Measurements from ENCODE around the gene FHL5. TPM values are rescaled to one million over a fixed set of nuclear protein-coding genes. Genes with fewer than 3 reads are reported as not detected.

Gene FHL5
- total RNA-seq, 4 donors from 2014 or later, result 11.4 to 36.3 (median 12.1) TPM

- Histone ChIP-seq H3K36me3 (no peaks in the 10 kb centered on the region), H3K27ac (no peak overlapping the region), H3K27me3 (no peaks in the 10 kb centered on the region), H3K9me3 (peaks cover 0 to 29% (median 0%) of the 10 kb centered on the region in 3 donors), H3K4me1 (no peaks in the 10 kb centered on the region), H3K4me3 (no peak overlapping the region)
- ATAC-seq, result no peak
- 77 to 83% methylated on average over 2 of the region's 2 CpGs for WGBS, 2 donors (ENCODE audit: low coverage in 1 of 2)
- TF ChIP-seq, protein P1, sequence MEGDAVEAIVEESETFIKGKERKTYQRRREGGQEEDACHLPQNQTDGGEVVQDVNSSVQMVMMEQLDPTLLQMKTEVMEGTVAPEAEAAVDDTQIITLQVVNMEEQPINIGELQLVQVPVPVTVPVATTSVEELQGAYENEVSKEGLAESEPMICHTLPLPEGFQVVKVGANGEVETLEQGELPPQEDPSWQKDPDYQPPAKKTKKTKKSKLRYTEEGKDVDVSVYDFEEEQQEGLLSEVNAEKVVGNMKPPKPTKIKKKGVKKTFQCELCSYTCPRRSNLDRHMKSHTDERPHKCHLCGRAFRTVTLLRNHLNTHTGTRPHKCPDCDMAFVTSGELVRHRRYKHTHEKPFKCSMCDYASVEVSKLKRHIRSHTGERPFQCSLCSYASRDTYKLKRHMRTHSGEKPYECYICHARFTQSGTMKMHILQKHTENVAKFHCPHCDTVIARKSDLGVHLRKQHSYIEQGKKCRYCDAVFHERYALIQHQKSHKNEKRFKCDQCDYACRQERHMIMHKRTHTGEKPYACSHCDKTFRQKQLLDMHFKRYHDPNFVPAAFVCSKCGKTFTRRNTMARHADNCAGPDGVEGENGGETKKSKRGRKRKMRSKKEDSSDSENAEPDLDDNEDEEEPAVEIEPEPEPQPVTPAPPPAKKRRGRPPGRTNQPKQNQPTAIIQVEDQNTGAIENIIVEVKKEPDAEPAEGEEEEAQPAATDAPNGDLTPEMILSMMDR (IDR thresholded peaks at IDR 0.05), result no peak
- TF ChIP-seq POLR2A (IDR thresholded peaks at IDR 0.05) (no peak), POLR2AphosphoS5 (IDR thresholded peaks at IDR 0.05) (no peak), EP300 (IDR thresholded peaks at IDR 0.05) (no peak)
These were observed 7.1 kb downstream of the FHL5 start for GRCh38 chr6:96570053-96570452.

GRCh38 chr6:96571551-96571950 is 8.6 kb downstream of the FHL5 start:
- Histone ChIP-seq H3K27me3 (no peaks in the 10 kb centered on the region), H3K27ac (no peak overlapping the region), H3K4me1 (no peaks in the 10 kb centered on the region), H3K36me3 (no peaks in the 10 kb centered on the region), H3K4me3 (no peak overlapping the region), H3K9me3 (peaks cover 0 to 29% (median 0%) of the 10 kb centered on the region in 3 donors)
- ATAC-seq, result no peak
- no peak for TF ChIP-seq POLR2A (IDR thresholded peaks at IDR 0.05)
- no peak for TF ChIP-seq EP300 (IDR thresholded peaks at IDR 0.05)
- TF ChIP-seq, protein P1 (IDR thresholded peaks at IDR 0.05), result no peak
- no peak for TF ChIP-seq POLR2AphosphoS5 (IDR thresholded peaks at IDR 0.05)

DNA sequence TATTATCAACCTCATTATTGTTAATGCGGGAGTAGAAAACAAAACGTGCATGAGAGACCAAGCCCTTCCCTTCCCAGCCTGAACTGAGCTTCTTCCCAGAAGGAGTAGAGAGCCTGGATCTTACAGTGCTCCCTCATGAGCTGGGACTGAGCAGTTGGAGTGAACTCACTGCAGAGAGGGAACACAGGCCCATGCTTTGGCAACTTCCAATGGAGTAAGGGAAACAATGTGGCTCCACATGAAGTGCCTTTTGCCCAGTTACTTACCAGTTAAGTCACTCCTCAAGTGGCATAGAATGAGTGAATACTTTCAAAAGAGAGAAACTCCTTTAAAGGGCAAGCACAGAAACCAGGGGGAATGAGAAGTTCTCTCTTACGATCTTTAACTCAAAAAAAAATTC is 12.4 kb downstream of the FHL5 start:
- Histone ChIP-seq H3K27ac (no peak overlapping the region), H3K27me3 (no peaks in the 10 kb centered on the region), H3K9me3 (peaks cover 0 to 16% (median 0%) of the 10 kb centered on the region in 3 donors), H3K36me3 (no peaks in the 10 kb centered on the region), H3K4me1 (no peaks in the 10 kb centered on the region), H3K4me3 (no peak overlapping the region)
- WGBS, 2 donors (ENCODE audit: low coverage in 1 of 2), result 45 to 68% methylated on average over 2 to 3 of the region's 3 CpGs
- no peak for ATAC-seq
- TF ChIP-seq EP300 (IDR thresholded peaks at IDR 0.05) (no peak), POLR2AphosphoS5 (IDR thresholded peaks at IDR 0.05) (no peak), POLR2A (IDR thresholded peaks at IDR 0.05) (no peak)
- TF ChIP-seq, protein P1 (IDR thresholded peaks at IDR 0.05), result no peak

DNA sequence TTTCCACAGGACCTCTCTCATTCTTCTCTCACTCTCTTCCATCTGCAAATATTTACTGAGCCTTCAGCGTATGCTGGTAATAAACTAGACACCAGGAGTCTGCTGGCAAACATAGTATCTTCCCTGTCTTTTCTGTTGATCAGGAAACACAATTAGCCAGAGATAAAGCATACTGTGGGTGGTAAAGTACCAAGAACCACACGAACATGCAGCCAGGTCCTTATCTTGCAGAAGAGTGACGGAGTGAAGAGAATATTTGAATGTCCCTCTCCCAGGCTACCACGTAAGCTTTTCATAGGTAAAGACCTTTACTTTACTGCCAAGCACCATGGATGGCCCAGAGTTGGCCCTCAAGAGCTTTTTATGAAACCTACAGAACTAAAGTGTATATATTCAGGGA is 13.3 kb downstream of the FHL5 start:
- Histone ChIP-seq H3K27me3 (no peaks in the 10 kb centered on the region), H3K36me3 (no peaks in the 10 kb centered on the region), H3K9me3 (peaks cover 0 to 8% (median 0%) of the 10 kb centered on the region in 3 donors), H3K4me1 (no peaks in the 10 kb centered on the region), H3K4me3 (no peak overlapping the region), H3K27ac (no peak overlapping the region)
- WGBS, 2 donors (ENCODE audit: low coverage in 1 of 2), result 57 to 71% methylated on average over 2 to 4 of the region's 4 CpGs
- TF ChIP-seq POLR2A (IDR thresholded peaks at IDR 0.05), result no peak
- no peak for TF ChIP-seq EP300 (IDR thresholded peaks at IDR 0.05)
- no peak for TF ChIP-seq POLR2AphosphoS5 (IDR thresholded peaks at IDR 0.05)
- TF ChIP-seq, protein P1 (IDR thresholded peaks at IDR 0.05), result no peak
- no peak for ATAC-seq

GRCh38 chr6:96582021-96582420 is 19.1 kb downstream of the FHL5 start:
- no peak for ATAC-seq
- Histone ChIP-seq H3K4me1 (no peaks in the 10 kb centered on the region), H3K36me3 (no peaks in the 10 kb centered on the region), H3K4me3 (no peak overlapping the region), H3K27ac (peak overlapping the region in 1 of 4 donors; percentile 4), H3K27me3 (no peaks in the 10 kb centered on the region), H3K9me3 (no peaks in the 10 kb centered on the region)
- 39 to 85% methylated on average over 2 of the region's 2 CpGs for WGBS, 2 donors (ENCODE audit: low coverage in 1 of 2)
- TF ChIP-seq POLR2A (IDR thresholded peaks at IDR 0.05), result no peak
- TF ChIP-seq EP300 (IDR thresholded peaks at IDR 0.05), result no peak
- TF ChIP-seq, protein P1 (IDR thresholded peaks at IDR 0.05), result no peak
- no peak for TF ChIP-seq POLR2AphosphoS5 (IDR thresholded peaks at IDR 0.05)

Measured in gastroesophageal sphincter (tissue), 4 donors.